HG03460 (cell line): ENCODE data around the gene ZNF512.
"Not testable (repeated sequence)": the region's sequence is repeated elsewhere in the genome, so short reads cannot be mapped to it uniquely, and the experiment has no call there.

ENCODE experiments used
- ATAC-seq: cut with Tn5 transposase; IDR thresholded peaks from one replicate; pipeline ENCODE4 v1.9.1; 2021; ENCODE audit not compliant: unreplicated experiment

The ZNF512 gene

DNA sequence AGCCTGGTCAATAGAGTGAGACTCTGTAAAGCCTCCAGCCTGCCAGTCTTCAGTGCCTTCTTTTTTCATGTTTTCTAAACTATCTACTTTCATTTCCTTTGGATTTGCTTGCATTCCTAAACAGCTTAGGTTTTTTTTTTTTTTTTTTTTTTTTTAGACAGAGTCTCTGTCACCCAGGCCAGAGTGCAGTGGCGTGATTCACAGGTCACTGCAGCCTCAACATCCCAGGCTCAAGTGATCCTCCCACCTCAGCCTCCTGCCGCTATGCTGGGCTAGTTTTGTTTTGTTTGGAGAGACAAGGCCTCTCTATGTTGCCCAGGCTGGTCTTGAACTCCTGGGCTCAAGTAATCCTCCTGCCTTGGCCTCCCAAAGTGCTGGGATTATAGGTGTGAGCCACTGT is 47.4 kb downstream of the ZNF512 start:
- not testable (repeated sequence) for ATAC-seq

DNA sequence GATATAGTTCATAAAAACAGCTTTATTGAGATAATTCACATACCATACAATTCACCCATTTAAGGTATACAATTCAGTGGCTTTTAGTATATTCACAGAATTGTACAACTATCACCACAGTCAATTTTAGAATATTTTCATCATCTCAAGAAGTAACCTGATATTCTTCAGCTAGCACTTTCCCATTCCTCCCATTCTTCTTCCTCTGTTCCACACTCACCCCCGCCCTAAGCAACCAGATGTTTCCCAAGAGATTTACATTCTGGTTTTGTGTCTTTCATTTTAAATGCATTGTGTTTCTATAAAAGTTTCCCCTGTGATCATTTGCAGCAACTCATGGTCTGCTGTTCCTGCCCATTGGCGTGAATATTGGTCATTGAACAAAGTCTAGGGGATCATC is 51.4 kb downstream of the ZNF512 start:
- no peak for ATAC-seq

DNA sequence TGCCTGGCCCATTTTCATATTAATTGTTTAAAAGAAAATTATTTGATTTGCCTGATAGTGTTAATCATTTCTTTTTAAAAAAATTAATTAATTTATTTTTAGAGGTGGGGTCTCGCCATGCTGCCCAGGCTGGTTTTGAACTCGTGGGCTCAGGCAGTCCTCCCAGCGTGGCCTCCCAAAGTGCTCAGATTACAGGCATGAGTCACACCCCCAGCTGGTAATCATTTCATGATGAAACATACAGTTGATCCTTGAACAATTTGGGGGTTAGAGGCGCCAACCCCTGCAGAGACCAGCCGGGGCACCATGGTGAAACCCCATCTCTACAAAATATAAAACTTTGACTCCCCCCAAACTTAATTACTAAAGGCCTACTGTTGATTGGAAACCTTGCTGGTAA is 53.9 kb downstream of the ZNF512 start:
- no peak for ATAC-seq

DNA sequence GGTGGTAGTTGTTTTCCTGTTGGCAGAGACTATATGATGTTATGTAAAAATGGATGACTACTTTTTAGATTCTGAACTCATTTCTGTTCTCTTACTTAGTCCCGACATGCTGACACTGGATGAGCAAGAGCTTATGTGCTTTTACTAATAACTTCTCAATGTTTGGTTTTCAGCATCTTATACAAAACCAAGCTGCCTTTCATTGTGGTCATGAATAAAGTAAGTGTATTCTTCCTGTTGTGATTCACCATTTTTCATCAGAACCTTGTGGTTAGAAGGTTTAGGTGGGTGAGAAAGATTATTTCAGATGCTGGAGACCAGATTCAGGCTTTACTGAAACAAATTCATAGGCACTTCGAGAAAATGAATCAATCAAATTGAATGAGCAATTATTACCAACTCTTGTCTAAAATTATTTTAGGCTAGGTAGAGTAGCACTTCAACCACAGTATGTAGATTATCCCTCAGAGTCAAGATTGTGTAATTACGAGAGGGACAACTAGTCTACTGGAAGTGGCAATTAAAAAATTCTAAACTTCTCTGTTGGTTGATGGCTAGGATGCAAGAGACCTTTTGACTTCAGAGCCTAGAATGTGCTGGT is 55.3 kb downstream of the ZNF512 start:
- no peak for ATAC-seq

DNA sequence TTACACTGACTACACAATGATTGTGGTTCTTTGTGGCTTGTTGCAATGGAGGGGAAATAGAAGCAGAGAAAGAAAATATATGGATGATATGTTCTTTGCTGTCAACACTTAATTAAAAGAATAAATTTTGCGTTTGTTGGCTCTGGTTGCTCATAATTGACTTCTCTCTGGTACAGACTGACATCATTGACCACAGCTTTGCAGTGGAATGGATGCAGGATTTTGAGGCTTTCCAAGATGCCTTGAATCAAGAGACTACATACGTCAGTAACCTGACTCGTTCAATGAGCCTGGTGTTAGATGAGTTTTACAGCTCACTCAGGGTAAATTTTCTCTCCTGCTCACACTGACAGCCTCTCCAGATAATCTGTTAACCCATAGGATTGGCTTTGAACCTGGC is 55.9 kb downstream of the ZNF512 start:
- ATAC-seq = no peak

DNA sequence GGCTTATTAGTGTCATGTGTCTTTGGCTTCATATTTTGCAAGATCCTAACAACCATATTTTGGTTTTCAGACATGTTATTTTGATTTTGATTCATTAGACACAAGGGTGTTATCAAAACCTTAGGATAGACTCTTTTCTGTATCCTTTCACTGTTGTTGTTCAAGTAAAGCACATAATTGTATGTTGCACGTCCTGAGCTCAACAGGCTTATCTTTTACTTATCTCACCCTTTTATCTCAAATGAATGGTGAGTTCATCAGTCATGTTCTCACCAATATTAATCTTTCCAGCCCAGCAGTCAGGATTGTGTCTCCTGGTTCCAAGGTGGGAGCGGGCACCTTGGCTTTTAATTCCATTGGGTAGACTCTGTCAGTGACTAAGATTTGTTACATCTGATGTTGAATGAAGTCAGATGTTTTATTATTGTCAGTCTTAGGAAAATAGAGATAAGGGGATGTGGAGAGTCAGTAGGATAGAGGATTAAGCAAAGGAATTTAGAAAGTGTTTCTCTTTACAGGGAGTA is 57.9 kb downstream of the ZNF512 start:
- no peak for ATAC-seq

DNA sequence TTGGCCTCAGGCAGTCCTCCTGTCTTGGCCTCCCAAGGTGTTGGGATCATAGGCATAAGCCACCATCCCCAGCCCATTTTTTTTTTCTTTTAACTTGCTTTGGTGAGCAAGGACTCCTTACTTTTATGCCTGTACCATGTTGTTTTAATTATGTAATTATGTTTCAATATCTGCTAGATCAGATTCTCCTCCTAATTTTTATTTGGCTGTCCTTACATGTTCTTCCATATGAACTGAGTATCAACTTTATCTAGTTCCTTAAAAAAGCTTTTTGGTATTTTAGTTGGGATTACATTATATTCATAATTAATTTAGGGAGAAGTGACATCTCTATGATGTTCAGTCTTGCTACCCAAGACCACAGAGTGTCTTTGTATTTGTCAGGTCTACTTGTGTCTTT is 62.4 kb downstream of the ZNF512 start:
- no peak for ATAC-seq

DNA sequence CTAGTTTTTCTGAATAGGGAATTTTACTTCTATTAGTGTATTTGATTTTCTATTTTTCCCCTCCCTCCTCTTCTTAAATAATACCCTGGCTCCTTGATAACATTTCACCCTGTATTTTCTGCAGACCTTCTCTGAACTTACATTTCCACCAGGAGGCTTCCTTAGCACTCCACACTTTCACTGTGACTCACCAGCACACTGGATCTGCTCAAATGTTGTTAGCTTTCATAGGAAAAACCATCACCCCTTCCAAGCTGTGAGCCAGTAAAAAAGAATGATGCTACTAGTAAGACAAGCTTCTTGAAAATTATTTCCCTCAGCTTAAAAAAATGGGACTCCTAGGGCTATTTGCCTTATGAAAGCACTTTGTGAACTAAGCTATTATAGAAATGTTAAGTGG is 64.4 kb downstream of the ZNF512 start:
- ATAC-seq = no peak

DNA sequence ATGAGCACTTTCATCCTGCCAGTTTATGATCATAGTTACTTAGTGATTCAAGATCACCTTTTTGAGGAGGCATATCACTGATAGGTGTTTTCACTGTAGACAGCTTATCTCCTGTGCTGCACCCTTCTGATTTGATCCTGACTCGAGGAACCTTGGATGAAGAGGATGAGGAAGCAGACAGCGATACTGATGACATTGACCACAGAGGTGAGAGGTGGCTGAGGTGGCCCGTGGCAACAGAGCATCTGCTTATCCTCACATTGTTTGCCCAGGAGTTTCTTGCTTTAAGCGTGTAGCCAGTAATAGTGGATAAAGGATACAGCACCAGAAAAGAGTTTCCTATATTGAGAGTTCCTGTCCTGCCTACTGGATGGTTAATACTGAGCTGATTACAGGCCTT is 64.9 kb downstream of the ZNF512 start:
- ATAC-seq = no peak

DNA sequence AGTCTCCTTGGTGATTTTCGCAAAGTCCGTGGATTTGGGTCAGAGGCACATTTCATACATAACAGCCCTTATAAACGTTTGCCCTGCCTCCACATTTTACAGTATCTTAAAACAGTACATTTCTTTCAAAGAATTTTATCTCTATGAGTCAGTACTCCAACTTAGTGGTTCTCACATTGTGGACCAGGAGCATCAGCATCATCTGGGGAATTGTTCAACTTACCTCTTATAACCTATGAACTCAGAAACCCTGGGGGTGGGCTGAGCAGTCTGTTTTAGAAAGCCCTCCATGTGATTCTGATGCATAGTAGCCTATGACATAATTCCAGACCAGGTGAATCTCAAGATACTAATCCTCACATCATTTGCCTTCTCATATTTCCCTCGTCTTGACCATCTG is 68.2 kb downstream of the ZNF512 start:
- no peak for ATAC-seq

DNA sequence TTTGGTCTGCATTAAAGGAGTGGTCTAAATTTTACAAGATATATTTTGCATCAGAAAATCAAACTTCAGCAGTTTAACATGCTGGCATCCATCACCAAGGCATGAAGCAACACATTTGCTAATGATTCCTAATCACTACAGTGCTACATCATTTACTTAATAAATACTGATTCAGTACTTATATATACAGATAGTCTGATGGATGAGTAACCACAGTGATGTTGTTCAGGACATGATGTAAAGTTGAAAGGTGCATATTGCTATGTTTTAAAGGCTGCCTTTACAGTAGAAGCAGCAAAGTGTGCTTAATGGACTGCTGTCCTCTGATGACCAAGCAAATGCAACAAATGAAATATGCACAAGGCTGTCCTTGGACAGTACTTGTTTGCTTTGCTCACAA is 69.5 kb downstream of the ZNF512 start:
- ATAC-seq = no peak

DNA sequence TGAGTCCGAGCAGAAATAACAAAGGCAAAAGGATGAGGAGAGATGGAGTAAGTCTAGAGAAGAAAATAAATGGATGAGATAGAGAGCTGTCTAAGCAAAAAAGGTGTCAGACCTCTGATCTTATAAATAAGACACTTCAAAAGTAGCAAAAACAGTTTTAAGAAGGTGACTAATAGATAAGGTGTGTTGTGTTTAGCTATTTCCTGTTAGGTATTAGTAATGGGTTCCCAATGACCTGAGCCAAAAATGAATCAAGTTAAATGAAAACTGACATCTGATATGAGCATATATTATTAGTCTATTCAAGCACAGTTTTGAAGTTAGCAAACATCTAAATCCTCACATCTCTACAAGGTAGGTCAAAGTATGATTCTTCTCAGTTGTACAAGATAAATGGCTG is 69.9 kb downstream of the ZNF512 start:
- ATAC-seq = no peak

DNA sequence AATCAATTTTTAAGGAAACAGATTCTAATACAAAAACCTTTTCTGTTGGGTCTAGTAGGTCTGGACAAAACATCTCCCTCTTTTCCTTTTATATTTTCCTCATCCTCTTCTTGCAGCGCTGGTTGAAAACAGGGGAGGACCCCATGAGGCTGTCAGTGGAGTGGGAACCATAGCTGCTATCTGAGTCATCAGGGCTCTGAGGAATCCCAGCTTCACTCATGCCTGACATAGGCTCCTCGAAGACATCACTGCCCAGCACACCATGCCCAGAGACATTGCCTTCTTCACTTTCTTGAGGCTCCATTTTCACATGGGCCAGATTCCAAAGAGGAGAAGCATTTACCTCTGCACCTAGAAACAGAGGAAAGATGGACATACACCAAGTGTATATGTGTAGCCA is 70.6 kb downstream of the ZNF512 start:
- ATAC-seq = no peak

DNA sequence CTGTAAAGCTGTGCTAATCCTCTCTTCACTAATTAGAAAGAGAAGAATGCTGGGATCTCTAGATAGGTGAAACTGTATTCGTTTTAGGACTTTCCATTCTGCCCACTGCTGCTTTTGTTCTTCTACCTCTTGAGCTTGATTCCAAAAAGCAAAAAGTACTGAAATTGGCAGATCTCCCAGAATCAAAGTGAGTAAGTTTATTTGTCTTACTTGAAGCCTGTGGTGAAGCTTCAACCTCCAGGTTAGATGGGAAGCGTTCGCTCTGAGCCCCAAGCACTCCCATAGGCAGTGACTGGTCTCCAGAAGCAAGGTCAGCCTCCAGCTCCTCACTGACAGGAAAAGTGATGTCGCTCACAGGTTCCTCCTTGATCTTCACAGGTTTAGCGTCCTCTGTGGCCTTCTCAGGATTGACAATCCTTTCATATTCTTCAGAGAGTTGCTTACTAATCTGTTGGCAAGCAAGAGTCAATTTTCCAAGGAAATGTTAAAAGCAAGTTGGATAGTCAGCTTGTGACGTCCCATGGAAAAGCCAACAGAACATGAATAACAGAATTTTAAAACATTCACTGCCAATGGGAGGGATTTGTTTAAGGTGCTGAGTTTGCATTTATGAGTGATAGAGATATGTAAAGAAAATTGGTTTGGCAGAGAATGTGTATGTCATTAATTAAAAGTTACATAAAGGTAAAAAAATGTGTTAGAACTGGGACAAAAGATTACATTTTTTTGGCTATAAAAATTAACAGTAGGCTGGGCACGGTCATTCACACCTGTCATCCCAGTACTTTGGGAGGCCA is 72.5 kb downstream of the ZNF512 start:
- no peak for ATAC-seq

DNA sequence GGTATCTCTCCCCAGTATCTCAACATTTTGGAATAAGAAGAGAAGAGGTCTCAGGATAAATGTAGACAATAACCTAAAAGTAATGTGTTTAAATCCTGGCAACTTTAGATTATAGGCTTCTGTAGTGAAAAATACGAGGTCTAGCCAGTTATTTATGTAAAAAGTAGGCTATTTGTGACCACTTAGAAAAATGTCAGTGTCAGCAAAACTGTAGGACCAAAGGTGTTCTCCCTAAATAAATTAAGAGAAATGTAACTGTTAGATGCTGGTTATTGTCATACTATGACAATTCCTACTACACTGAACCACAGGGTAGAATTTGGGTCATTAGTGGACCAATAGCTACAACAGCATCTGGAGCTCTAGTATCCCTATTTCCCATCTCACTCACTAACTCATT is 78.5 kb downstream of the ZNF512 start:
- no peak for ATAC-seq

DNA sequence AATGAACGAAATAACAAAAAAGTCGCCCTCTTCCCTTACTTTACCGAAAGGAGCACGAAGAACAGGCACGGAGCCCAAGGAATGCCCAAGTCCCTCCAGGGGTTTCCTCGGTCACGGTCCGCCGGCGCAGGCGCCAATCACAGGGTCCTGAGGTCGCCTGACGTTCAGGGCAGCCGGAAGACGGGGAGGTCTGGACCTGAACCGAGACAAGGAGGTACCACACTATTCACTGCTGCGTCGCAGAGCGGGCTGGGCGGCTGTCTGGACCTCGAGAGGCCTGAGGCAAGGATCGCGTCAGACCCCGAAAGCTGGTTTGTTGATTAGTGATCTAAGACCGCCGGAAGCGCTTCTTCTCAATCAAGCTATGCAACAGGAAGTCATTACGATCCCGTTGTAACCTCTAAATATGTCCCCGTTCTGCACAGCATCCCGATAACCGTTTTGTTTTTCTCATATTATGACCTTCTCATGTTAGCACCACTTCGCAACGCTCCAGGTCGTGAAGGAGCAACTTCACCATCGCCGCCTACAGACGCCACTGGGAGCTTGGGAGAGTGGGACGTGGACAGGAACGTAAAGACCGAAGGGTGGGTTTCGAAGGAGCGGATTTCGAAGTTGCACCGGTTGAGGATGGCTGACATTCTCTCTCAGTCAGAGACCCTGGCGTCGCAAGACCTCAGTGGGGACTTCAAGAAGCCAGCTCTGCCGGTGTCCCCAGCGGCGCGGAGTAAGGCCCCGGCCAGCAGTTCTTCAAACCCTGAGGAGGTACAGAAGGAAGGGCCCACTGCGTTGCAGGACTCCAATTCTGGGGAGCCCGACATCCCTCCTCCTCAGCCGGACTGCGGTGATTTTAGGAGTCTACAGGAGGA is 80.7 kb downstream of the ZNF512 start, which contains the start of the genes SLC4A1AP and SUPT7L:
SLC4A1AP (plus strand) TSS at position 605 of the 869 bp plus-strand sequence; CDS start at position 631, 26 bp downstream.
SUPT7L (minus strand) TSS at position 330 of the 869 bp plus-strand sequence. CDS start 1,422 bp downstream, outside the sequence.
- ATAC-seq = peak; percentile 65

DNA sequence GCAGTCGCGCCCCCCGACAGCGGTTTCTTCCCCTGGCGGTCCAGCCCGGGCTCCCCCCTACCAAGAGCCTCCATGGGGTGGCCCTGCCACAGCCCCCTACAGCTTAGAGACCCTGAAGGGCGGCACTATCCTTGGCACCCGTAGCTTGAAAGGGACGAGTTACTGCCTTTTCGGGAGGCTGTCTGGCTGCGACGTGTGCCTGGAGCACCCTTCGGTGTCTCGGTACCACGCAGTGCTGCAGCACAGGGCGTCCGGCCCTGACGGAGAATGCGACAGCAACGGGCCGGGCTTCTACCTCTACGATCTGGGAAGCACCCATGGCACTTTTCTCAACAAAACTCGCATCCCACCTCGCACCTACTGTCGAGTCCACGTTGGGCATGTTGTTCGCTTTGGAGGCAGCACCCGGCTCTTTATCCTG is 81.3 kb downstream of the ZNF512 start:
- no peak for ATAC-seq

DNA sequence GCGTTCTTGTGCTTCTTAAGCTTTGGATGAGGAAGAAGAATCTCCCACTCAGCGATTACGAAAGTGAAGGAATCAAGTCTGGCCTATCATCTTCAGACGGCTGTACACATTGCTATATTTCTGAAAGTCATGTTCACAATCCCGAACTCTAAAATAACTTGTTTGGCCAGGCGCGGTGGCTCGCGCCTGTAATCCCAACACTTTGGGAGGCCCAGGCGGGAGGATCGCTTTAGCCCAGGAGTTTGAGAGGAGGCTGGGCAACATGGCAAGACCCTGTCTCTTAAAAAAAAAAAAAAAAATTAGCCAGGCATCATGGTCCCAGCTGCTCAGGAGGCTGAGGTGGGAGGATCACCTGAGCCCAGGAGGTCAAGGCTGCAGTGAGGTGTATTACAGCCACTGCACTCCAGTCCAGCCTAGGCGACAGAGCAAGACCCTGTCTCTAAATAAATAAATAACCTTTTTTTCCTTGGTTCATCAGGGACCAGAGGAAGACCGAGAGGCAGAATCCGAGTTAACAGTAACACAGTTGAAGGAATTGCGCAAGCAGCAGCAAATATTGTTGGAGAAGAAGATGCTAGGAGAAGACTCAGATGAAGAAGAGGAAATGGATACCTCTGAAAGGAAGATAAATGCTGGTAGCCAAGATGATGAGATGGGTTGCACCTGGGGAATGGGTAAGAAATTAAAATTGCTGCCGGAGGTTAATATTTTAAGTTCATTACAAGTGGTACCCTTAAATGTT is 82.0 kb downstream of the ZNF512 start:
- ATAC-seq = no peak

DNA sequence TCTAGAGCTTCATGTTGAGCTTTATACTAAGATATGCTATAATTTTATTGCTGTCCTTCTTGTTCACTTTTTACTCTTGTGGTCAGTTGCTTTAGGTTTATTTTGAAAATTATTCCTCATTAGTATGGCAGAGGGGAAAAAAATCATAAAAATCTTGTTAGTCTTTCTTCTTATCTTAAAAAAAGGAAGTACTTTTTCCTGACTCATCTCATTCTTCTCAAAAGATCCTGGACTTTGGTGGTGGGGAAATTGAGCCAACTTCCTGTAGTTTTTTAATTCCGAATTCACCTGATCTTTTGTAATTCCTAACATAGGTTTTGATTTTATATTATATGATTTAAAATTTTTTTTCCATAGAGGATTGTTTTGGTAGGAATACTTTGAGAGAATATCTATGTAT is 84.6 kb downstream of the ZNF512 start:
- no peak for ATAC-seq

DNA sequence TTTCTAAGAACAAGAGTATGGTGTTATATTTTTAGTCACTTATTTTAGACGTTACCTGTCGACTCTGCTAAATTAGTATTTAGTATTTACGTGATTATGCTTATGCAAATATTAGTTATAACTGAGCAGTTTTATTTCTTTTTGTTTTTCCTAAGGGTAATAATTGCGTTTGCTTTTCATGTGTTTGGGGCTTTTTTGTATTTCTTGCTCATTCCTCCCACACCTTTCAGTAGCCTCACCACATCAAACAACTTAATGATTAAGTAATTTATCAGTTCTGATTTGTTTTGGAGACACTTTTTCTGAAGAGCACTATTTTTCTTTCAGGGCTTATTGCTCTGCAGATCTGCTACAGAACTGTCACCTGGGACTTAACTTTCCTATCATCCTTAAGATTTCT is 88.4 kb downstream of the ZNF512 start:
- no peak for ATAC-seq
